GM19397 (cell line): ENCODE data around the gene MZF1.

Experiments used
- ATAC-seq: cut with Tn5 transposase; IDR thresholded peaks from one replicate; pipeline ENCODE4 v1.9.1; 2021; ENCODE audit warnings: mild to moderate bottlenecking, moderate library complexity; ENCODE audit not compliant: unreplicated experiment

MZF1 gene

DNA sequence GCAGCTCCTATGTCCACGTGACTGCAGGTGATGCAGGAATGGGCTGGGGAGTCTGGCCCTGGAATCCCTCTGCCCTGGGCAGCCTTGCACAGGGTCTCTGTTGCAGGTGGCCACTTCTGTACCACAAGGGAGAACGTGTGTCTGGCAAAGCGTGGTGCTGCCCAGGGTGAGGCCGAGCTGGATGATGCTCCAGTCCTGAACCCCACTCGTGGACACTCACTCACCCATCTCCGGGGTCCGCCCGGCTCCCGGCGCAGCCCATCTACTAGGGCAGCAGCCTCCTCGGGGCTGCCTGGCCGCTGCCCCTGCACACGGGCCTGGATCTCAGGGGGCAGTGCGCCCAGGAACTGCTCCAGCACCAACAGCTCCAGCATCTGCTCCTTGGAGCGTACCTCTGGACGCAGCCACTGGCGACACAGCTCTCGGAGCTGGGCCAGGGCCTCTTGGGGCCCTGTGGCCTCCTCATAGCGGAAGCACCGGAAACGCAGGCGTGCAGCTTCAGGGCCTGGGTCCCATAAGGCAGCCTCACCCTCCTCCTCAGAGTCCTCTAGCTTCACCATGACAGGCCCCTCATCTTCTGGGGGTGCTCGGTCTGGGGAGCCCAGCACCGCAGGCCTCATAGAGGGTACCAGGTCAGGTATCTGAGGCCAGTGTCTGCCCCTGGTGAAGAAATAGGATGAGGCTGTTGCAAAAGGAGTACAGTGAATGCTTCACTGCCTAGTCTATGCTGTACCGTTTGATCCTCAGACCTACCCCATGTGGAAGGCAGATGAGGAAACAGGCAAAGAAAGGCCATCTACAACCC is 2.2 kb downstream of the MZF1 start:
- ATAC-seq: no peak

DNA sequence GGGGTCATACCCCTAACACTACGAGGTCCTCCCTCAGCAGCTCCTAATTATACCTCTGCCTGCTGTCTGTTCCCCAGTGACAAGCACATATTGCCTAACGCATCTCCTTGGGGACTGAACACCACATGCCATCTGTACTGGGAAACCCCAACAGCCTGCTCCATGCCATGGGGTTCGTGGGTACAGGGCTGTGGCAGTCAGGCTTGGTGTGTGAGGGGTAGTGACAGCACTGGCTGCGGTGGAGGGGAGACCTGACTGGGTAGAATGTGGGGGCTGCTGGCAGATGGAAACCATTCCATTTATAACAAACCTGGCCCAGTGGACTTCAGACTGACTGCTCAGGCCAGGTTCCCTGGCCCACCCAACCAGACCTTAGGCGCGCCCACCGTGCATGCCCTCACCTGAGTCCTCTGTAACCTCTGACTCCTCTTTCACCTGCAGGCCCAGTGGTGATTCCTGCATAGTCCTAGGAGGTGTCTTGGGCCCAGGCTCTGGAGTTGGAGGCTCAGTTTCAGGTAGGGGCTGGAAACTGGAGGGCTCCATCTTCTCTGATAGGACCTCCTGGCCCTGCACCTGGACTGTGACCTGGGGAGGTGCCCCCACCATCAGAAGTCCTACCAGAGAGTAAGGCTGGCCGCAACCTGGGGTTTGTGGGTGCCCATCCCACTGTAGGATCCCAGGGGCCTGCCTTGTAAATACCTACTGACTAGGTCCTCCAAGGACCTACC is 3.0 kb downstream of the MZF1 start:
- no peak for ATAC-seq

DNA sequence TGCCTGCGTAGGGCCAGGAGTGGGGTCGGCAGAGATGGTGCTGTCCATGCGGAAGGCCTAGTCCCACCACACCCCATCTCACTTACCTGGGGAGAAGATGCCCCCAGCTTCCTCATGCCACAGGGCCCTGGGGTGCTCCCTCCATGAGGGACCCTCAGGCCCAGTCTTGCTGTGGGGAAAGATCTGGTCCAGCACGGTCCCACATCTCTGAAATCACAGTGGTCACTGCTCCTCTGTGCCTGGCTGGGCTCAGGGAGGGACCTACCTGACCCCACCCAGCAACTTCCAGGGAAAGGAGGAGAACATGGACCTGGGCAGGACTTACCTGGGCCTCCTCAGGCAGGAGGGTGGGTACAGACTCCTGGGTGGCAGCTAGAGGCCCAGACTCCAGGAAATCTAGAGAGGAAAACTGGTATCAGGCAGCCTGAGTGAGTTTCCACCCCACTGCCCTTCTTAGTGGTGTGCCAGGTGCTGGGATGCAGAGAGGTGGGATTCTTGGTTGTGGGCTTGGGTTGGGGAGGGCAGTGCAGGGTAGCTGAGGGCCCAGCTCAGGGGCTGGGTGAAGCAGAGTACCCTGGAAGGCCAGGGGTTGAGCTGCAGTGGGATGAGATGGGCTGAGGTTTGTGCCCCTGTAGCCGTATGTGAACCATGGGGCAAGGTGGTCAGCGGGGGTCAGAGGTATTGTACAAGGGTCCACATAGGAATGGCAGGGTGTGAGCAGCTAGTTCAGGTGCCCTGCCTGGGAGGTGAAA is 3.8 kb downstream of the MZF1 start:
- no peak for ATAC-seq

DNA sequence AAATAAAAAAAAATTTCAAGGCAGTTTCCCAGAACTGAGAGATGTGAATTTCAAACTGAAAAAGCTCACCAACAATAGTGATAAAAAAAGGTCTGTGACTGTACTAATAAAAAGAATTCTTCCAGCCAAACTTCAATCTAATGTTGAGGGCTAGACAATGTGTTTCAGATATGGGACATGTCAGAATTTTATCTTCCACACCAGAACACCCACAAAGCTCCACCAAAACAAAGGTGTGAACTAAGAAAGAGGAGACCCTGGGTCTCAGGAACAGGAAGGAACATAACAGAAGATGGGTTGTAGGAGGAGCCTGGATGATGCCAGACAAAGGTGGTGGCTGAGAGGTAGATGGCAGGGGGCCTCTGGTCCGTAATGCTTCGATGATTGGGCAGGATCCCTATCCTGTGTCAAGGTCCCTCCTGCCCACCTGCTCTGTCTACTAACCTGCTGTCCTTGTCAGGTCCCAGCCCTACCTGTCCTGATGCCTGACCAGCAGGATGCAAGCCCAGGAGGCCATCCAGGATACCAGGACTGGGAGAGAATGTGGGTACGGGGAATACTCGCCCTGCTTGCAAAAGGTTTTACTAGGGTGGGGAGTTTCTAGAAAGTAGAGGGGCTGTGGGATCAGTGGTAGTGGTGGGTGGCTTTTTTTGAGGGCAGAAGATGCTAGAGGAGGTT is 4.5 kb downstream of the MZF1 start:
- ATAC-seq: no peak

DNA sequence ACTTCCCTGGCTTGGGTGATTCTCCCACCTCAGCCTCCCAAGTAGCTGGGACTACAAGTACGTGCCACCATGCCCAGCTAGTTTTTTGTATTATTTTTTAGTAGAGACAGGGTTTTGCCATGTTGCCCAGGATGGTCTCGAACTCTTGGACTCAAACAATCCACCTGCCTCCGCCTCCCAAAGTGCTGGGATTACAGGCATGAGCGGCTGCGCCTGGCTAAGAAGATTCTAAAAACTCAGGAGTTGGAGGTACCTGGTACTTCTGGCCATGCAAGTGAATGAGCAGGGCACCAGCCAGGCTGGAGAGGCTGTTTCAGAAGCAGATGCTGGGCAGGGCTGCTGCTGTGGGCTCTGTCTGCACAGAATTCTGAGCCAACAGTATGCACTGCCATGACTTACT is 6.1 kb downstream of the MZF1 start:
- ATAC-seq: no peak

DNA sequence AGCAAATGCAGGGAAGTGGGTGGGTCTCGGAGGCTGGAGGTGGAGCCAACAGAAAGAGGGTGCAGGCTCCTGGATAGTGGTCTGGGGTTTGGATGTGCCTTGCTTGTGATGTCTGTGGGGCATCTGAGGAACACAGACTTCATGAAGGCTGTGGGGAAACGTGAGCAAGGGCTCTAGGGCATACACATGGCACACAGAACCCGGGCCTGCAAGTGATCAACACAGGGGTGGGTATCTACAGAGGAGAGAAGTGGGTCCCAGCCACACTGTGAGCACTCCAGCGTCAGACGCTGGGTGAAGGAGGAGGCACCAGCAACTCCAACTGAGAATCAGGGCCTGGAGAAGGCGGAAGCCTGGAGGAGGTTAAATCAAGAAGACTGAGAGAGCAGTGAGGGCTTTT is 9.3 kb downstream of the MZF1 start:
- no peak for ATAC-seq

DNA sequence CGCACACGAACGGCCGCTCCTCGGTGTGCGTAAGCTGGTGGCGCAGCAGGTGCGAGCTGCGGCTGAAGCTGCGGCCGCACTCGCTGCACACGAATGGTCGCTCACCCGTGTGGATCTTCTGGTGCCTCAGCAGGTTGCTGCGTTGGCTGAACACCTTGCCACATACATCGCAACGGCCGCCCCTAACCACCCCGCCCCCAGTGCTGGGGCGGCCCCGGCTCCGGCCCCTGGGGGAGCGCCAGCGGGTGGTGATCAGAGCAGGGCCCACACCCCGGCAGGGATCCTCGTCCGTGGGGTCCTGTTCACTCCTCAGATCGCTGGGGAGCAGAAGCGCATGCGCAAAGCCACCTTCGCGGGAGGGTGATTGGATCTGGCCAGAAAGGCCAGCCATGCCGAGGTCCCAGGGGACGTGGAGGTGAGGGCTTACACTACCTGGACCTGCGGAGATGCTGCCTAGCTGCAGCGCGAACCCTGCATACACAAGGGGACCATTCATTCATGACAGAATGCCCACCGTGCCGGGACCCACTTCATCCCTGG is 10.0 kb downstream of the MZF1 start:
- ATAC-seq: no peak

DNA sequence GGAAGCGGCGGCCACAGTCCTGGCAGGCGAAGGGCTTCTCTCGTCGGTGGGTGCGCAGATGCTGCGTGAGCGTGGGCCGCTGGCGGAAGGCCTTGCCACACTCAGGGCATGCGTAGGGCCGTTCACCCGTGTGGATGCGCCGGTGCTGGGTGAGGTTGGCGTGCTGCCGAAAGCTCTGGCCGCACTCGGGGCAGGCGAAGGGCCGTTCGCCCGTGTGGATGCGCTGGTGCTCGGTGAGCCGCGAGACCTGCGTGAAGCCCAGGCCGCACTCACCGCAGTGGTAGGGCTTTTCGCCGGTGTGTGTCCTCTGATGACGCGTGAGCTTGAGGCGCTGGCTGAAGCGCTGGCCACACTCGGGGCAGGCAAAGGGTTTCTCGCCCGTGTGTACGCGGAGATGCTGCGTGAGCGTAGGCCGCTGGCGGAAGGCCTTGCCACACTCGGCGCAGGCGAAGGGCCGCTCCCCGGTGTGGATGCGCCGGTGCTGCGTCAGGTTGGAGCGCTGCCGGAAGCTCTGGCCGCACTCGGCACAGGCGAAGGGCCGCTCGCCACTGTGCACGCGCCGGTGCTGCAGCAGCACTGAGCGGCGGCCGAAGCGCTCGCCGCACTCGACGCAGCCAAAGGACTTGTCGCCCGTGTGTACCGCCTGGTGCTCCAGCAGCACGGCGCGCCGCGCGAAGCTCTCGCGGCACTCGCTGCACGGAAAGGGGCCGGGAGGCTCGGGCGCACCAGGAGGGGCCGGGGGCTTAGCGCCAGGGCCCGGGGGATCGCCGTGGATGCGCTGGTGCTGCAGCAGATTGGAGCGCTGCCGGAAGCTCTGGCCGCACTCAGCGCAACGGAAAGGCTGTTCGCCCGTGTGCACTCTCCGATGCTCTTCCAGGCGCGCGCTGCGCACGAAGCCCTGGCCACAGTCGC is 10.8 kb downstream of the MZF1 start:
- no peak for ATAC-seq

DNA sequence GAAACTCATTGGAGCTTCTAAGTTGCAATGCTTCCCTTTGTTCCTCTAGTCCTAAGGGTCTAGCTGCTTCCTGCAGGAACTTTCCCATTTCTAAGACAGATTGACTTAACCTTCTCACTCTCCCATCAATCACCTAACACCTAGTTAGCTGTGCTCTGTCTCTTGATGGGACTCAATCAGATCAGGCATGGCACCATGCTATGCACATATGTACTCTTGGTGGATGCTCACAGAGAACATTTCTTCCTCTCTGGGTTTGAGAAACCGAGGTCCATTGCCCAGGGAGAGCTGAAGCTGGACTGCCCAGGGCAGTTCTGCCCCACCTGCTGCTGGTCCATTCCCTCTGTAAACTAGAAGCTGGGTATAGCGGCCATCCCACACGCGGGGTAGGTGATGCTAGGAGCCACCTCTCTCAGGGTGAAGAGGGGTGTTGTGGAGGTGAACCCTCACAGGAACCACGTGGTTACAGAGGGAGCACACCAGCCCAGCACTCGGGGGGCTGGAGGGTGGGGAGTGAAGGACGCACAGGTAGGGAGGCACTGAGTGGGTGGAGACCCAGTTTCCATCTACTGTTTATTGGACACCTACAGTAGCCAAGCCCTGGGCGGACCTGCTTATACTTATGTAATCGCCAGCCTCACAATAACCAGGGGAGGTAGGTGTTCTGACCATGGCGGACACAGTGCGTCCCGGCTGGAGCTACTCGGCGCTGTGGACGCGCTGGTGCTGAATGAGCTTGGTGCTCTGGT is 11.6 kb downstream of the MZF1 start:
- ATAC-seq: no peak

DNA sequence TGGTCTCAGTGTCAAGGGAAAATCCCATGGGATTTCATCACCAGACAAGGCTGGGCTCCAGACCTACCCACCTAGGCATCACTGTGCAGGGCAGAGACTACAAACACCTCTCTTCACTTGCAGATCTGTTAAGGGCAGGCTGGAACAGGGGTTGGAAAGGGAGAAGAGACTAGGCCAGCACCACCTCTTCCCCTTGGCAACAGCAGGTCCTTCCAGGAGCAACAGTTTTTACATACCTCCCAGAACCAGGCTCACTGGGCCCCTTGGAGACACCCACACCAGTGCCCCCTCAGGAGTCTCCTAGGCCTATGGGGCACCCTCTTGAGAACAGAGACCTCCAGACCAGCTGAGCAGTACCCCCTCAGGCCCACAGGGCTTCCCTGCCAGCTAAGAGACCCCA is 12.2 kb downstream of the MZF1 start:
- ATAC-seq: no peak

DNA sequence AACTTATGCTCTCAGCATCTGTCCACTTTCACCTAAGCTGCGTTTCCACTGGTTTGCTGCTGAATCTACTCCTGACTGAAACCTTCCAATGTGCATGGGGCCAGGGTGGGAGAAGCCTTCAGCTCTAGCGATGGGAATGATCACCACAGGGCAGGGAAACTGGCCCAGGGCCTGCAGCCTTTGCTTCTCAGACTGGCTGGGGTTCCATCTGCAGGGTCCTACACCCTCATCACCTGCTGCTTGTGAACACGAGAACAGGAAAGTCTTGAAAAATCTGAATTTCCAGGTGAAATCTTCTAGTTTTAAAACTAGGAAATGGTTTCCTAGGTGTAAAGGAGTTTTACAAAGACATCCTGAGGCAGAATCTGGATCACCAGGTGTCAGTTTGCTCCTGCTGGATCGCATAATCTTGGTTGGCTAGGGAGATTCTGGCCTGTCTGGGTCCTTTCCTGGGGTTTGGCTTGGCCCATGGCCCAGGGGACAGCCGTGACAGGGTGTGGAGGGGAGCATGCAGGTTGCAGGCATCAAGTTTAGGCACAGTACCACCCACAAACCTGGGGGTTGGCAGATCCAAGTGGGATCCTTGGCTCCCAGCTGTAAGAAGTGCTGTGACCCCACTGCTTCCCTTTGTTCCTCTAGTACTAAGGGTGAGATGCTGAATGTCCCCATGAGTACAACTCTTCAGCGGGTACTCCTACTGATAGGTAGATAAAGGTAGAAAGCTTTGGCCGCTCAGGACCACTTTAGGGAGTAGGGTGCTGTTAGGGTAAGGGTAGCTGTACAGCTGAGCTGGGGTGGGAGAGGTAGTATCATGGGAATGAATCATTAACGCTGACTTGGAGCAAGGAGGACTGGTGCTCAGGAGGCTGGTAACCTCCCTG is 12.9 kb downstream of the MZF1 start:
- ATAC-seq: no peak

DNA sequence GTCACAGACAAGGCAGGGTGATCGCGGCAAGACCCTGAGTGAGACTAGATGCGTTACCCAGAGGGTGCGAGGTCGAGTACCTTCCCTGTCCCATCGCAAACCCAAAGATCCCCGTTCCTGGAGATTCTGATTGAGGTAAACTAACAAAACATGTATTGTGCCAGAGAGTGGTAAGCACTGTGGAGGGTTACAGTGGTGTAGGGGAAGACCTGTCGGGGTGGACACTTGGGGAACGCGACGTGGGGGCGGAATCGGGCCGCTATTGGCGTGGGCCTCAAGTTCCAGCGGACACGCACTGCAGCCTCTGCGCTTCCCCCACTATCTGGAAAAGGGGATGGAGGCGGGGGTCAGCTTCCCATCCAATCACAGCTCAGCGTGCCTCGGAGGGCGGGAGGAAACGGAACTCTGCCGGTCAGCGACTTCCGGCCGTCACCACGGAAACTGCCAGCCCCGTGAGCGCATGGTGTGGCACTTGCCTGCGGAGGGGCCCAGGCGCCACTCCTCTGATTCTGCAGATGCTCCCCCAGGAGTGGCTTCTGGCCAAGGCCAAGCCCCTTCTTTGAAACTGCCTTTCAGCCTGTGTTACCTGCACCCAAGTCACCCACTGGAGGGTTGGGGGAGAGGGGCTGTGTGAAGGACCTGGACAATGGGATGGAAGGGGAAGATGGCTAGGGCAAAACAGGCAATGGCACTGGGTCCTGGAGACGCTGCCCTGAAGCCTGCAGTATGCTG is 13.7 kb downstream of the MZF1 start:
- ATAC-seq: peak; percentile 20

DNA sequence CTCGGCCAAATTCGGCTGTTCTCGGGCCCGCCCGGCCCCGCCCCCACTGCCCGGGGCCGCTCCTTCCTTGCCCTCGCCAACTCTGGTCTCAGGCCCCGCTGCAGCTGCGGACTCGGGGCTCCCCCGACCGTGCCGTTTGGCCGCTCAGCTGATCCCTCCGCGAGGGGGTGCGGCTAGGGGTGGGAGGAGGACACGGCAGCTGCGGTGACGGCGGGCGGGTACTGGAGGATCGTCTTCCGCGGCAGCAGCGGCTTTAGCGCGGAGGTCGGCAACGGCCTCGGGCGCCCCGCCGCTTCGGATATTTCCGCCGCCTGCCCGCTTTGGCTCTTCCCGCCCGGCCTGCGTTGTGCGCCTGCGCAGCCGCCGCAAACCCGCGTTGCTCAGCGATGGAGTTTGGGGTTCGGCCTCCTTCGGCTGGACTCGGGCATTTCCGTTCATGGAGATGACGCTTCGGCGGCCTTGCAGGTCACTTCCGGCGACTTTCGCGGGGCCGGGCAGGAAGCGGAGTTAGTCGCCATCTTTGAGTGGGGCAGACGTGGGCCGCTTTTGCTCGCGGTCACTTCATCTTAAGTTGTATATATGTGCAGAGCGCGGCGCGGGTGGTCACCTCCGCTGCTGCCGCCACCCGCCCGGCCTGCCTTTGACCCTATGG is 14.4 kb downstream of the MZF1 start:
- ATAC-seq: peak; percentile 56

DNA sequence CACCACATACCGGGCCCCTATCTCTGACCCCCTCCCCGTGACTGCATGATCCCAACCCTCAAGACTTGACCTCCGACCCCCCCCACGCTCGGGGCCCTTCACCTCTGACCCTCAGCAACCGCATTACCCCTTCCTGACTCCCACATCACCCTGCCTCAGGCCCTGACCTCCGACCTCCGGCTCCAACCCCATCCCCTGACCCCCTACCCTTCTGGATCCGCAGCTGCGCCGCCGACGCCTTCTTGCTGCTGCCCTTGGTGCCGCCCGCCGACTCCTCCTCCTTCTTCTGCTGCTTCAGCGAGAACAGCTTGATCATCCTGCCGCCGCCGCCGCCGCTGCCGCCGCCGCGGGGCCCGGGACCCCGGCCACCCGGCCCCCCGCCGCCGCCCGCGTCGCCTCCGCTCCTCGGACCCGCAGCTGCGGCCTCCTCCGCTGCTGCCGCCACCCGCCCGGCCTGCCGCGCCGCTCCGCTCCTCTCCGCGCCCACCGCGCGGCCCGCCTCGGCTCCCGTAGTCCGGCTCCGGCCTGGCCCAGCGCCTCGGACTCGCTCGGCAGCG is 15.0 kb downstream of the MZF1 start, which contains the start of gene UBE2M:
Gene UBE2M (minus strand): TSS at position 546 of the 557 bp plus-strand sequence. CDS start 230 bp downstream, at position 316.
- peak; percentile 2 for ATAC-seq

DNA sequence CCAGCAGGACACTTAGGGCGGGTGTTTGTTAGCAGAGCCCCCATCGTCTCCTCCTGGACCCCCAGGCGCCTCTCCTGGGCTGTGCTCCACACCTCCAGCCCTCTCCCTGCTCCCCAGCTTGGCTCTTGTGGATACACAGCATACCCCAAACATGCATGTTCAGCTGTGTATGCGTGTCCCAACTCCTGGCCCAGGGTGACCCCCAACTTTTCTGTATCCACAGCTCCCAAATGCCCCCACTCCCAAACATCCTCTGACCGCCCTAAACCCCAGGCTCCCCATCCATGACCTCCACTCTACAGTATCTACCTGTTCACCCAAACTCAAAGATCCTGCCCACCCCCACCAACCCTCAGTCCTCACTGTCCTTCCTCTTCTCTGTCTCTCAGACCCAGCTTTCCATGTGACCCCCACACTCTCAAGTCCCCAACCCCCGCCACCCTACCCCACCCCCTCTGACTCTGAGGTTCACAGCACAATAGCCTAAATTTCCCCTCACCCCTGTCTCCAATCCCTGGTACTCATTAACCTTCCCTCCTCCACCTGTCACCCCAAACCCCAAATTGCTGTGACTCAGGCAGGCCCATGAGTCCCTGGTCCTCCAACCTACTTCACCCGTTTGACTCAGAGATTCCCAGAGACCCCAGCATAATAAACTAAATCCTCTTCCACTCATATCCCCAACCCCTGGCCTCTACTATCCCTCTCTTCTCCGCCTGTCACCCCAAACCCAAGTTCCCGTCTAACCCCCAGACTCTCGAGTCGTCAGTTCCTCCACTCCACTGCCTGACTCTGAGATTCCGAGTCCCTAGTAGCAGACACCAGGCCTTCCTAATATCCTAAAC is 15.7 kb downstream of the MZF1 start:
- no peak for ATAC-seq
